Vagina (tissue), 2 donors: ENCODE results near the gene RUNX3. TPM values are rescaled to one million over a fixed set of nuclear protein-coding genes. Genes with fewer than 3 reads are reported as not detected.

ENCODE experiments used
- DNase-seq, 2 donors: peaks; one replicate each; pipeline ENCODE4 v3.0.0-alpha.2; 2017; ENCODE audit errors: extremely low spot score in 2 of 2
- H3K27ac ChIP-seq: fragments of 200-600 bp; sonication (generic); one replicate; pipeline ENCODE4 v1.5.1; 2019
- H3K27me3 ChIP-seq: fragments of 200-600 bp; sonication (generic); one replicate; pipeline ENCODE4 v1.5.1; 2019
- H3K36me3 ChIP-seq, 2 donors: fragments of 200-600 bp; sonication (generic); one replicate each; pipeline ENCODE4 v1.5.1; 2017 to 2019
- H3K4me1 ChIP-seq: fragments of 200-600 bp; sonication (generic); one replicate; pipeline ENCODE4 v1.5.1; 2019
- H3K4me3 ChIP-seq, 2 donors: fragments of 200-600 bp; sonication (generic); 1 replicate in 1 of 2; 2 replicates in 1 of 2; pipeline ENCODE4 v1.5.1; 2016 to 2019
- H3K9me3 ChIP-seq: fragments of 200-600 bp; sonication (generic); one replicate; pipeline ENCODE4 v1.5.1; 2019
- POLR2A ChIP-seq, 2 donors: fragments of 450-650 bp; IDR thresholded peaks; one replicate each; pipeline ENCODE4 v1.6.1; 2017; ENCODE audit warnings: antibody characterized with exemption in 2 of 2, mild to moderate bottlenecking in 2 of 2, moderate library complexity in 2 of 2
- POLR2AphosphoS5 ChIP-seq, 2 donors: sonication (generic); formaldehyde crosslinking; IDR thresholded peaks; one replicate each; pipeline ENCODE4 v1.9.0; 2017; ENCODE audit warnings: antibody characterized with exemption in 2 of 2, mild to moderate bottlenecking in 2 of 2, low read depth in 1 of 2; ENCODE audit not compliant: insufficient read depth in 1 of 2
- intact Hi-C: fragments of 100-400 bp; cut with DNase I; formaldehyde crosslinking; loops from one replicate; pipeline ENCODE4 v1.15.1; 2023
- total RNA-seq: library from RNA; depleted of rRNA; stranded (reverse); fragments of >200 nt; gene quantifications from one replicate; pipeline ENCODE4 v1.2.3, GENCODE V29; 2016
- TF ChIP-seq, protein P1 (sequence below), 3 experiments: fragments of 450-650 bp in 2 of 3; fragments of 200-600 bp in 1 of 3; sonication (generic) in 1 of 3; IDR thresholded peaks; one replicate each; pipeline ENCODE4 v1.5.1; 2017 to 2019; ENCODE audit warnings: antibody characterized with exemption in 3 of 3, mild to moderate bottlenecking in 2 of 3, moderate library complexity in 2 of 3

Gene RUNX3
- total RNA-seq, 1 donor from 2014 or later, result 4.2 TPM

DNA sequence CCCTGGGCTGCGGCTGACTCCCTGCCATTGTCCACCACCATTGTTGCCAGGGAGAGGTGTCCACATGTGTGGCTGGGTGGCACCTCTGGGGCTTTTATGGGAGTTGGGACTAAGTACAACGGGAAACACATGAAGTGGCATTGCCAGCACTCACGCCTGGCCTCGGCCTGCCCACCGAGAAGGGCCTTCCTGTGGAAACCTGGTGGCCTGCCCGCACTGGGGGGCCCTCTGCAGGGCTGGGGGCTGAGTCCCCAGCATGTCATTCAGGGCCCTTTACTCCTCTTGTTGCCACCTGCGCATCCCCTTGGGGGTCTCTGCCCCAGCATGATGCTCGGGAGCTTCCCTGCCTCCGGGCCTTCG is 35.5 kb upstream of the RUNX3 start:
- intact Hi-C loops, result no loop called here
- Histone ChIP-seq H3K4me1 (no peaks in the 10 kb centered on the region), H3K27ac (peak overlapping the region; percentile 7), H3K36me3 (no peaks in the 10 kb centered on the region), H3K27me3 (no peaks in the 10 kb centered on the region), H3K9me3 (no peaks in the 10 kb centered on the region), H3K4me3 (no peak overlapping the region)
- DNase-seq, result no peak
- TF ChIP-seq POLR2A (IDR thresholded peaks at IDR 0.05), result no peak
- TF ChIP-seq, protein P1, sequence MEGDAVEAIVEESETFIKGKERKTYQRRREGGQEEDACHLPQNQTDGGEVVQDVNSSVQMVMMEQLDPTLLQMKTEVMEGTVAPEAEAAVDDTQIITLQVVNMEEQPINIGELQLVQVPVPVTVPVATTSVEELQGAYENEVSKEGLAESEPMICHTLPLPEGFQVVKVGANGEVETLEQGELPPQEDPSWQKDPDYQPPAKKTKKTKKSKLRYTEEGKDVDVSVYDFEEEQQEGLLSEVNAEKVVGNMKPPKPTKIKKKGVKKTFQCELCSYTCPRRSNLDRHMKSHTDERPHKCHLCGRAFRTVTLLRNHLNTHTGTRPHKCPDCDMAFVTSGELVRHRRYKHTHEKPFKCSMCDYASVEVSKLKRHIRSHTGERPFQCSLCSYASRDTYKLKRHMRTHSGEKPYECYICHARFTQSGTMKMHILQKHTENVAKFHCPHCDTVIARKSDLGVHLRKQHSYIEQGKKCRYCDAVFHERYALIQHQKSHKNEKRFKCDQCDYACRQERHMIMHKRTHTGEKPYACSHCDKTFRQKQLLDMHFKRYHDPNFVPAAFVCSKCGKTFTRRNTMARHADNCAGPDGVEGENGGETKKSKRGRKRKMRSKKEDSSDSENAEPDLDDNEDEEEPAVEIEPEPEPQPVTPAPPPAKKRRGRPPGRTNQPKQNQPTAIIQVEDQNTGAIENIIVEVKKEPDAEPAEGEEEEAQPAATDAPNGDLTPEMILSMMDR (IDR thresholded peaks at IDR 0.05), result no peak
- no peak for TF ChIP-seq POLR2AphosphoS5 (IDR thresholded peaks at IDR 0.05; ENCODE audit: insufficient read depth in 1 of 2, low read depth in 1 of 2)

GRCh38 chr1:24964811-24965570 is 34.9 kb upstream of the RUNX3 start:
- no peak for DNase-seq
- H3K27me3 ChIP-seq, result no peaks in the 10 kb centered on the region
- TF ChIP-seq POLR2AphosphoS5 (IDR thresholded peaks at IDR 0.05; ENCODE audit: insufficient read depth in 1 of 2, low read depth in 1 of 2), result peak in 1 of 2 donors; percentile 59
- TF ChIP-seq, protein P1 (IDR thresholded peaks at IDR 0.05), result no peak
- H3K27ac ChIP-seq, result peak overlapping the region; percentile 7
- intact Hi-C loops, result no loop called here
- H3K4me3 ChIP-seq, result no peak overlapping the region
- no peaks in the 10 kb centered on the region for H3K9me3 ChIP-seq
- no peaks in the 10 kb centered on the region for H3K36me3 ChIP-seq
- no peaks in the 10 kb centered on the region for H3K4me1 ChIP-seq

- no peaks in the 10 kb centered on the region for H3K36me3 ChIP-seq
- H3K9me3 ChIP-seq, result no peaks in the 10 kb centered on the region
- no peaks in the 10 kb centered on the region for H3K4me1 ChIP-seq
- H3K4me3 ChIP-seq, result peak overlapping the region in 1 of 2 donors; percentile 22
- H3K27ac ChIP-seq, result no peak overlapping the region
- TF ChIP-seq POLR2AphosphoS5 (IDR thresholded peaks at IDR 0.05; ENCODE audit: insufficient read depth in 1 of 2, low read depth in 1 of 2), result no peak
- TF ChIP-seq POLR2A (IDR thresholded peaks at IDR 0.05), result no peak
- TF ChIP-seq, protein P1 (IDR thresholded peaks at IDR 0.05), result no peak
- H3K27me3 ChIP-seq, result no peaks in the 10 kb centered on the region
- DNase-seq, result no peak
- intact Hi-C loops, result no loop called here
Measured at GRCh38 chr1:24963943-24964693, 34.0 kb upstream of the RUNX3 start.

DNA sequence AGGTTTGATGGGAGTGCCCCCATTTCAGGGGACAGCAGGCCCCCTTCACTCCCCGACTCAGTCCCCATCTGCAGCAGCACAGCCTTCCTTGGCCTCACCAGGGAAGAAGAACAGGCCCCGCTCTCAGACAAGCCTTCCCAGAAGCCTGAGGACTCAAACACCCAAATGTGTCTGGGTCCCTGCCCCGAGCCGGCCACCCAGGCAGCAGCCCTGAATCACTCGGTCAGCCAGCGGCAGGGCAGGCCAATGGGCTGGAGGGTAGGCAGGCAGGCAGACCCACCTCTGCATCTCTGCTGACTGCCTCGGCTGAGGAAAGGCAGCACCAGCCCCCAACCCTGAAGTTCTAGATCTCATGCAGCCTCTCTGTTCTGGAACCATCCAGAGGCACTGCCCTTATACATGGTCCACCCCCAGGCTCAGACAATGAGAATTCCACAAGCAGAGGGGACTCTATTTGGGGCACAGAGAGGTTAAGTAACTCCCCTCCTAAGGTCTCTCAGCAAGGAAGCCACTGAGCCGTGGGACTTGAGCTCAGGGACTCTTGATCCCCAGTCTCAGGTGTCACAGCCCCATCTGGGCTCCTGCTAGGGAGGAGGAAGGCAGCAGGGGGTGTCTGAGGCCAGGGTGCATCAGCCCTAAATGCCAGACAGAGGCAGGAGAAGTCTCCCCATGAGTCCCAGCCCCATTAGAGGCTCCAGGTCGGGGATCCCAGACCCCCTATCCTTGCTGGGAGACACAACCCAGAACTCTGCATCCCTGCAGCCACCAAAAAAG is 33.2 kb upstream of the RUNX3 start:
- TF ChIP-seq POLR2A (IDR thresholded peaks at IDR 0.05) (no peak), POLR2AphosphoS5 (IDR thresholded peaks at IDR 0.05; ENCODE audit: insufficient read depth in 1 of 2, low read depth in 1 of 2) (no peak)
- TF ChIP-seq, protein P1 (IDR thresholded peaks at IDR 0.05), result no peak
- Histone ChIP-seq H3K9me3 (no peaks in the 10 kb centered on the region), H3K36me3 (no peaks in the 10 kb centered on the region), H3K4me1 (no peaks in the 10 kb centered on the region), H3K4me3 (peak overlapping the region in 1 of 2 donors; percentile 22), H3K27ac (no peak overlapping the region), H3K27me3 (no peaks in the 10 kb centered on the region)
- DNase-seq, result no peak
- intact Hi-C loops, result no loop called here
